IPS-18c (cell line): ENCODE measurements around the gene HIRA.

Source experiments
- H3K4me3 ChIP-seq: 2 replicates; pipeline ENCODE4 v1.7.0; 2013; ENCODE audit warnings: low read depth, mild to moderate bottlenecking, low read length, moderate library complexity; ENCODE audit not compliant: insufficient read depth
- H3K9me3 ChIP-seq: one replicate; pipeline ENCODE4 v1.6.1; 2013; ENCODE audit warnings: mild to moderate bottlenecking, low read length, moderate library complexity; ENCODE audit not compliant: control insufficient read depth, insufficient read depth

The HIRA gene

GRCh38 chr22:19466848-19467752 lies 35.6 kb upstream of the HIRA start:
- peaks cover 2% of the 10 kb centered on the region for H3K9me3 ChIP-seq
- no peak overlapping the region for H3K4me3 ChIP-seq

GRCh38 chr22:19466126-19466716 lies 34.7 kb upstream of the HIRA start:
- H3K4me3 ChIP-seq, result no peak overlapping the region
- H3K9me3 ChIP-seq, result peaks cover 2% of the 10 kb centered on the region

DNA sequence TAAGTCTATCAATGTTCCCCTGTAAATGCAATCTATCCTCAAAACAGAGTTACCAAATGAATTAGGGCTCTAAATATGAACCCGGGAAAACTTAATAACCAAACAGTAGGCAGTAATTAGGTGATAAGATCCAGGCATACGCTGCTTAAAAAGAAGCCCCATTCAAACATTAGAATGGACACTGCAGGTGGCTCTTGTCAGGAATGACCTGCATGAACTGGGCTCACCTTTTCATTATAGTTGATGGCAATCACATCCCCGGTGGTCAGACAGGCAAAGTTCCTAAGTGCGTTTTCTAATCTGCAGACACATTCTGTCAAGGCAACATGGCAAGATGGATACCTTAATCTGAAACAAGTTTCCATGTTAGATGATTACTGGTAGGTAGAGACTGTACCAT lies 33.4 kb upstream of the HIRA start:
- Histone ChIP-seq H3K9me3 (peaks cover 2% of the 10 kb centered on the region), H3K4me3 (no peak overlapping the region)

GRCh38 chr22:19464546-19464945 lies 33.0 kb upstream of the HIRA start:
- Histone ChIP-seq H3K9me3 (peaks cover 2% of the 10 kb centered on the region), H3K4me3 (no peak overlapping the region)

GRCh38 chr22:19463491-19464469 lies 32.2 kb upstream of the HIRA start:
- Histone ChIP-seq H3K4me3 (no peak overlapping the region), H3K9me3 (no peaks in the 10 kb centered on the region)

DNA sequence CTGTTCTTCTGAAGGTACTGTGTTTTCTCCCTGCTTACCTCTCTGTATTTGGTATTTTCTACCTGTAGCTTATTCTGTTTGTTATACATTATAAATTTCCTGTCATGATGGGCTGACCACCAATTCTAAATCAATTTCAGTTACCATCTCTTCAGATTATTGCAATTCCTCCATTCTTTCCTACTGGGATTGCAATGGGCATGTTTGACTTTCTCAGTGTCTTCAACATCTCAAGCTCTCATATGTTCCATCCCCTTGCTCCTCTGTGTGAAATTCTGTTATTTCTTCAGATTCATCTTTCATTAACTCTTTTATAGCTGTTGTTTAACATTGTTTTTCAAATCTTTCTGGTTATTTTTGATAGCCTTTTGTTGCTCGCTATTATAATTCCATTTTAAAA lies 31.5 kb upstream of the HIRA start:
- no peak overlapping the region for H3K4me3 ChIP-seq
- H3K9me3 ChIP-seq, result no peaks in the 10 kb centered on the region

DNA sequence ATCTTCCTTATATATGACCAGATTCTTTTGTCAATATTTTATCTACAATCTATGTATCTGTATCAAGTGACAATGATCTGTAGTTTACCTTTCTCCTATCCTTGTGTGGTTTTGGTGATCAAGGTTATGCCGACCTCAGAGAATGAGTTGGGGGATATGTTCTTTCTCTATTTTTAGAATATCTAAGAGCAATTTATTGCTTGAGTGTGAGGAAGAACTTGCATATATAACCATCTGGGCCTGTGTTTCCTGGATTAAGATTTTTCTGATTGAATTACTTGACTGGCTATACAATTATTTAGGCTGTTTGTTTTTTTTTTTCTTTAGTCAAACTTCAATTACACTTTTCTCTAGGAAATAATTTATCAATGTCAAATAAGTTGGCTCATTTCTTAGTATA lies 30.0 kb upstream of the HIRA start:
- Histone ChIP-seq H3K9me3 (no peaks in the 10 kb centered on the region), H3K4me3 (no peak overlapping the region)

- H3K9me3 ChIP-seq, result no peaks in the 10 kb centered on the region
- no peak overlapping the region for H3K4me3 ChIP-seq
These were observed 28.5 kb upstream of the HIRA start for GRCh38 chr22:19460036-19460435.

GRCh38 chr22:19457828-19458428 lies 26.4 kb upstream of the HIRA start:
- H3K4me3 ChIP-seq, result no peak overlapping the region
- no peaks in the 10 kb centered on the region for H3K9me3 ChIP-seq

GRCh38 chr22:19456541-19456940 lies 25.0 kb upstream of the HIRA start:
- Histone ChIP-seq H3K4me3 (no peak overlapping the region), H3K9me3 (no peaks in the 10 kb centered on the region)

GRCh38 chr22:19455585-19456370 lies 24.2 kb upstream of the HIRA start:
- Histone ChIP-seq H3K9me3 (no peaks in the 10 kb centered on the region), H3K4me3 (no peak overlapping the region)

- no peak overlapping the region for H3K4me3 ChIP-seq
- H3K9me3 ChIP-seq, result no peaks in the 10 kb centered on the region
These were observed 23.5 kb upstream of the HIRA start for GRCh38 chr22:19455033-19455432.

DNA sequence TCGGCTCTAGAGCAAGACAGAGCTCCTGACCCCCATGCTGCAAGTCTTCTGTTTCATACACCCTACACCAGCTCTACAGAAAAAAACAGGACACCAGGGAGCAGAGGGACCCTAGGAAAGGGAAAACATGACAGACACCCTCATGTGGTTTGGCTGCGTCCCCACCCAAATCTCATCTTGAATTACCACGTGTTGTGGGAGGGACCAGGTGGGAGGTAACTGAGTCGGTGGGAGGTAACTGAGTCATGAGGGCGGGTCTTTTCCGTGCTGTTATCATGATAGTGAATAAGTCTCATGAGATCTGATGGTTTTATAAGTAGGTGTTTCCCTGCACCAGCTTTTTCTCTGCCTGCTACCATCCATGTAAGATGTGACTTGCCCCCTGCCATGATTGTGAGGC lies 22.6 kb upstream of the HIRA start:
- Histone ChIP-seq H3K4me3 (no peak overlapping the region), H3K9me3 (no peaks in the 10 kb centered on the region)

DNA sequence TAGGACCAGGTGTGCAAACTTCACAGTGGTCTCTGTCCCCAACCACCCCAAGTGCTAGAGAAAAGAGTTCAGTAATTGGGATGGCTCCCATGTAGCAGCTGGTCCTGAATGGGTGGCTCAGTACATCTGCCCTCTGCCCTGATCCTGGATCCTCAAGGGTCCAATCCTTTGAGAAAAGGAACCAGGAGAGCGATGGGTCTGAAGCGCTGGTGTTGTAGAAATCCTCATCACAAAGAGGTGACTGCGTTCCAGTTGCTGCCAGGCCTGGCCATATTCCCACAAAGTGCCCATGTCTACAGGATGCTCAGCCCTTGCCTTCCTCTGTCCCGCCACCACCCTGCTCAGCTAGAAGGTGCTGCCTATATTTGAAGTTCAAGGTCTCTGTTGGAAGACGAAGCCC lies 22.2 kb upstream of the HIRA start:
- Histone ChIP-seq H3K4me3 (no peak overlapping the region), H3K9me3 (no peaks in the 10 kb centered on the region)

DNA sequence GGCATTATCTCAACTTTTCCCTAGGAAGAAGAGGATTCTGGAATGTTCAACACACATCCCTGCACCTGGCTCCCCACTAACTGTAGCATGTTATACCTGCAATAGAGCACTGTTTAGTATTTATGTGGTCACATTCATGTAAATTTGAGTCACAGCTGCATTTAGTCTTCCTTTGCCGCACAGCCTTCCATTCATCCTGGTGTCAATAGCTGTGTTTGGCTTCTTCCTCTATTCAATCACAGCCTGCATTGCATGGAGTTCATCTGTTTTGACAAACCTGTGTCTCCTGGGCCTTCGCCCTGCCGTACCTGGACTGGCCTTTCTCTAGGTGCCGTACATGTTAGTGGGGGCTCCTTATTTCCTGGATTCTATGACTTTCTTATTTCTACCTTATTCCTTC lies 20.0 kb upstream of the HIRA start:
- no peaks in the 10 kb centered on the region for H3K9me3 ChIP-seq
- no peak overlapping the region for H3K4me3 ChIP-seq

DNA sequence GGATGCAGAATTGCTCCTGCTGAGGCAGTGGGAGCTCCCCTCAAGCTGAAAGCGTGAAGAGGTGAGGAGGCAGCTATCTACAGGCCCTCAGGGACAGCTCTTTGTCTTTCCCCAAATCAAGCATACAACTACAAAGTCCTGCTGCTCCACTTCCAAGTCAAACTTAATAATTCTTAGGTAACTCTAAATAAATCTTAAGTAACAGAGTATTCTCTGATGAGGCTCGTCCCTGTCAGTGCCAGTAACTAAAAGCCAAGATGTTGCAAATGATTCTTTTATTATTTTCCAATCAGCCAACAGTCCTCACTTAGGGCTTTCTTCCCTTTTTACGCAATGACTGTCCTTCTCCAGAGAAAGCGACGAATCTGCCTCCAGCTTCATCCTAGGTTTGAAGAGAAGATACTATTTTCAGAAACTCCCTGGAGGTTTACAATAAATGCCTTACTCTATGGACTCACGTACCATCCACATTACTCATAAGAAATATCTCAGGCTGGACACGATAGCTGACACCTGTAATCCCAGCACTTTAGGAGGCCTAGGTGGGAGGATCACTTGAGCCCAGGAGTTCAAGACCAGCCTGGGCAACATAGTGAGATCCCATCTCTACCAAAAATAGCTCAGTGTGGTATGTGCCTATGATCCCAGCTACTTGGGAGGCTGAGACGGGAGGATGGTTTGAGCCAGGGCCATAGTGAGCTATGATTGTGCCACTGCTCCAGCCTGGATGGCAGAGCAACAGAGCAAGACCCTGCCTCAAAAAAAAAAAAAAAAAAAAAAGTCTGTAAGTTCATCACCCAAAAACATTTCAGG lies 19.0 kb upstream of the HIRA start:
- H3K4me3 ChIP-seq, result no peak overlapping the region
- H3K9me3 ChIP-seq, result no peaks in the 10 kb centered on the region
